ENCODE measurements around the gene KRT15. TPM values are rescaled to one million over a fixed set of nuclear protein-coding genes. Genes with fewer than 3 reads are reported as not detected.

The KRT15 gene
- total RNA-seq, 1 donor from 2014 or later: 633 TPM

GRCh38 chr17:41523787-41524186 lies 5.1 kb upstream of the KRT15 start:
- DNase-seq: no peak

- DNase-seq: no peak
Observed at GRCh38 chr17:41523225-41523593, 4.5 kb upstream of the KRT15 start.

GRCh38 chr17:41522301-41523224 lies 3.9 kb upstream of the KRT15 start:
- no peak for DNase-seq

- DNase-seq: peak; percentile 45
Observed at GRCh38 chr17:41521574-41522261, 3.0 kb upstream of the KRT15 start.

GRCh38 chr17:41520821-41521521 lies 2.3 kb upstream of the KRT15 start:
- DNase-seq: no peak

- peak; percentile 44 for DNase-seq
Observed at GRCh38 chr17:41519501-41520224, 973 bp upstream of the KRT15 start.

GRCh38 chr17:41518031-41518430 lies 659 bp downstream of the KRT15 start:
- DNase-seq: no peak

GRCh38 chr17:41516830-41517283 lies 1.8 kb downstream of the KRT15 start:
- DNase-seq: no peak

GRCh38 chr17:41516147-41516829 lies 2.4 kb downstream of the KRT15 start:
- no peak for DNase-seq

GRCh38 chr17:41513168-41513547 lies 5.5 kb downstream of the KRT15 start:
- no peak for DNase-seq

- no peak for DNase-seq
Observed at GRCh38 chr17:41512546-41513167, 6.0 kb downstream of the KRT15 start.

GRCh38 chr17:41511716-41512115 lies 7.0 kb downstream of the KRT15 start:
- DNase-seq: no peak

GRCh38 chr17:41511116-41511515 lies 7.6 kb downstream of the KRT15 start:
- no peak for DNase-seq

GRCh38 chr17:41510251-41511065 lies 8.2 kb downstream of the KRT15 start:
- DNase-seq: no peak

GRCh38 chr17:41507315-41507880 lies 11.3 kb downstream of the KRT15 start:
- DNase-seq: no peak

- no peak for DNase-seq
Observed at GRCh38 chr17:41505809-41506767, 12.6 kb downstream of the KRT15 start.

- DNase-seq: no peak
Observed at GRCh38 chr17:41505007-41505808, 13.5 kb downstream of the KRT15 start, which contains the start of gene KRT13. Gene KRT13, minus strand, starts transcription at chr17:41505612. Its CDS starts 62 bp downstream, at chr17:41505550.
